GM19438 (cell line): ENCODE data around the gene CLDN34.

Source experiments
- ATAC-seq: cut with Tn5 transposase; IDR thresholded peaks from one replicate; pipeline ENCODE4 v1.9.1; 2021; ENCODE audit warnings: low read depth; ENCODE audit not compliant: unreplicated experiment

CLDN34 gene

DNA sequence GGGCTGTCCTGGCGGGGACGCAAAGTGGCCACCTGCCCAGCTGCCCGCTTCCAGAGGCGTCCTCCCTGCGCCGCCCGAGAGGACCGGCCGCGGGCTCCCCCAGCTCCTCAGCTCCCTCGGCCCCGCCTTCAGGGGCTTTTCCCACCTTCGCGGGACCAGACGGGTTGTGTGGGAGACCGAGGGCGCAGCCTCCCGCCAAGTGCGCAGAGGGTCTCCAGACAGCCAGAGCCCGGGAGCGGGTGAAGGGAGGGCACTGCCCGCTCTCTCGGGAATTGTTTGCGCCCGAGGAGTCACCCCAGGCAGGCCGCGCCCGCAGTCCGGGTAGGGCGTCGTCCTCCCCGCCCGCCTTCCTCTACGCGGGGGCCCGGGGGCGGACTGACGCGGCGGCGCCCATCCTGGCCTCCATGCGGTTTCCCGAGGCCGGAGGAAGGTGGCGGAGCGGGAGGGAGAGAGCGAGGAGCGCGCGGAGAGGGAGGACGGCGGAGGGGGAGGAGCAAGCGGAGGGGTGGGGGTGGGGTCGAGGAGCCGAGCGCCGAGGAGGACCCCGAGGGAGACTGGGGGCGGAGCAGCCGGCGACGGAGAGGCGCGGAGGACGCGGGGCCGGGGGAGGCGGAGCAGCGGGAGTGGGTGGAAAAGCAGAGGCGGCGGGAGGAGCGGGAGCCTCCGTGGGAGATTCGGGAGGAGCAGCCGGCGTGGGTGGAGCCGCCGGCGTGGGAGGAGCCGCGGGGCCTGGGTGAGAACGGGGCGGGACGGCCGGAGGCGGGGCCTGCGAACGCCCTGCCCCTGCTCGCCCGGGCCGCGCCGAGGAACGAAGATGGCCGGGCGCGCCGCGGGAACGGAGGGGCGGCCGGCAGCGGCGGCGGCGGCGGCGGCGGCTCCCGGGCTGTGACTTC is 47.5 kb downstream of the CLDN34 start:
- peak; percentile 96 for ATAC-seq

DNA sequence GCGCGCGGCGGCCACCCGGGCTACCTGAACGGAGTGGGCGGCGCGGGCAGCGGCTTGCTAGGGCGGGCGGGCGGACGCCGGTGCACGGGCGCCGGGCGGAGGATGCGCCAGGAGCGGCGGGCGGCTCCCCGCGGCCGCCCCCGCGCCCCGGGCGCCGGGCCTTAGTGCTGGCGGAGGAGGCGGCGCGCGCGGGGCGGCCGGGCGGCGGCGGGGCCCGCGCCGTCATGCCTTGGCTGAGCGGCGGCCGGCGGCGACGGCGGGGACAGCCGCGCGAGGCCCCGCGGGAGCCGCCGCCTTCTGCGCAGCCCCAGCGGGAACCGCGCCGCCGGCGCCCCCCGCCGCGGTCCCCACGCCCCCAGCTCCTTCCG is 48.2 kb downstream of the CLDN34 start:
- peak; percentile 23 for ATAC-seq

DNA sequence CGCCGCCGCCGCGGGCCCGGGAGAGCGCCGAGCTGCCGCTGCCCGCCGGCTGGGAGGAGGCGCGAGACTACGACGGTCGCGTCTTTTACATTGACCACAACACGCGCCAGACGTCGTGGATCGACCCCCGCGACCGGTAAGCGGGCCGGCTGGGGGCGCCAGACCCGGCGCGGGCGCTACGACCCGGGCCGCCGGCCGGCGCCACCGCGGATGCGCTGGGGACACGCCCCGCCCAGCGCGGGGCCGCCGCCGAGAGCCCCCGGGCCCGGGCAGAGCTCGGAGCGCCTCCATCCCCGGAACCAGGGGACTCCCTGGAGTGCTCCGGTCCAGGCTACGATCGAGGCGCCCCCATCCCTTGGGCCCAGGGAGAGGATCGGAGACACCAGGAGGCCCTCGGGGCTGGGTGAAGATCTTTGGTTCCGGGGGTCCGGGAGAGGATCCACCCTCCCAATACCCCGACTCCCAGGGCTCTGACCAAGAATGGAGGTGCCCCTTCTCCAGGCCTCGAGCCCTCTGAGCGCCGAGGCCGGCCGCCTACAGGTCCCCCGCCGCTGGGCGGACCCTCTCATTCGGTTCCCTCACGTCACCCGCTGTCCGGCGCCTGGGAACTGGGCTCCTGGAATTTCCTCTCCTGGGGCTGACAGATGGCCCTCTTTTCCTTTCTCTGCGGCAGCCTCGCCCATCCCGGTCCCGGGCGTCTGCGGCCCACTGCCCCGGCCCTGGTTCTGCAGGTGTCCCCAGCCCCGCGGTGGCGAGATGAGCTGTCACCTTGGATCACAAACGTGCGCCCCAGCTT is 48.8 kb downstream of the CLDN34 start:
- no peak for ATAC-seq

DNA sequence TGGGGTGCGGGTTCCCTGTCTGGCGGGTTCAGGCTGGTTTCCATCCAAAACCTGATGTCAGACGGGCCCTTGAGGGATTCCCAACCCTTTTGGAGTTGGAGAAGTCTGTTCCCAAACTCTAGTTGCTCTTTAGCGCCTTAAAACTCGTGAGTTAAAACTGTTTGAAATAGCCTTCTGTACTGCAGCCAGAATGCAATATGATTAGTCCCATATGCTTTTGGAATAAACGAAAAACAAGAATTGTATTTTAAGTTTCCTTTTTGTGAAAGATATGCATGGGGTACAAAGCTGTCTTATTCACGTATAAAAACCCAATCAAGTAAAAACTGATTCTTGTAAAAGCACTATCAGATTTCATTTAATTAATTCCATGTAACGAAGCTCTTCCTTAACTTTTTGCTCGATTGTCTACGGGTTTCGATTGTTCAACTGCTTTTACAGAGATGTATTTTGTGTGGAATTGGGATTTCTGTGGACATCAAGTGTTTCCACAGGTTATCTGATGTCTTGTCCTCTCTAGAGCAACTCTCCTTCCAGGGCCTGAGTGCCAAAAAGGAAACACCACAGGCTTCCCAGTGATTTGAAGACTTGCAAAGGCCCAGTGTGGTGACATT is 49.5 kb downstream of the CLDN34 start:
- ATAC-seq = no peak

DNA sequence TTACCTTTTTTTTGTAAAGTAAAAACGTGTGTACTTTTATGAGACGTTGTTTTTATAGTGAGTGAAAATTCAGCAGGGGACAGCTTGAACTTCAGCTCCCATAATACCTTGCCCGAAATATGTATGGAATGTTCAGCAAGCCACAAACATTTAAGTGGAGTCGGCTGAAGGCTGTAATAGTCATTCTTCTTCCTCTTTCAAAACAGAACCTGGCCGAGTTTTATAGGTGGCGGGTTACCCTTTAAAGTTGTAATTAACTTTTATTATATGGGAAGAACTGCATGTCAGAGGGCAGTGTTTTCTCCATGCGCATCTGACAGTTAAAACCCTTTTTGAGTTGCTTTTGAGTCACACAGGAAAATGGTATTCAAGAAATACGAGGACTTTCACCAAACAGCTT is 50.7 kb downstream of the CLDN34 start:
- no peak for ATAC-seq
